Stimulated activated CD4-positive, alpha-beta T cell treated with anti-CD3 and anti-CD28 coated beads, Interleukin-2, amount 100 ng/mL, for 4 hours (primary cell): ENCODE data around the gene PRRT3.
A peak's percentile ranks its signal among the peaks of the same experiment; 100 is the strongest.
"Not testable (repeated sequence)": the region's sequence is repeated elsewhere in the genome, so short reads cannot be mapped to it uniquely, and the experiment has no call there.

Source experiments
- DNase-seq: peaks from one replicate; pipeline ENCODE4 v3.0.0-alpha.2; 2020; ENCODE audit warnings: low read depth

PRRT3 gene

GRCh38 chr3:9917820-9918219 lies 34.4 kb downstream of the PRRT3 start:
- no peak for DNase-seq

DNA sequence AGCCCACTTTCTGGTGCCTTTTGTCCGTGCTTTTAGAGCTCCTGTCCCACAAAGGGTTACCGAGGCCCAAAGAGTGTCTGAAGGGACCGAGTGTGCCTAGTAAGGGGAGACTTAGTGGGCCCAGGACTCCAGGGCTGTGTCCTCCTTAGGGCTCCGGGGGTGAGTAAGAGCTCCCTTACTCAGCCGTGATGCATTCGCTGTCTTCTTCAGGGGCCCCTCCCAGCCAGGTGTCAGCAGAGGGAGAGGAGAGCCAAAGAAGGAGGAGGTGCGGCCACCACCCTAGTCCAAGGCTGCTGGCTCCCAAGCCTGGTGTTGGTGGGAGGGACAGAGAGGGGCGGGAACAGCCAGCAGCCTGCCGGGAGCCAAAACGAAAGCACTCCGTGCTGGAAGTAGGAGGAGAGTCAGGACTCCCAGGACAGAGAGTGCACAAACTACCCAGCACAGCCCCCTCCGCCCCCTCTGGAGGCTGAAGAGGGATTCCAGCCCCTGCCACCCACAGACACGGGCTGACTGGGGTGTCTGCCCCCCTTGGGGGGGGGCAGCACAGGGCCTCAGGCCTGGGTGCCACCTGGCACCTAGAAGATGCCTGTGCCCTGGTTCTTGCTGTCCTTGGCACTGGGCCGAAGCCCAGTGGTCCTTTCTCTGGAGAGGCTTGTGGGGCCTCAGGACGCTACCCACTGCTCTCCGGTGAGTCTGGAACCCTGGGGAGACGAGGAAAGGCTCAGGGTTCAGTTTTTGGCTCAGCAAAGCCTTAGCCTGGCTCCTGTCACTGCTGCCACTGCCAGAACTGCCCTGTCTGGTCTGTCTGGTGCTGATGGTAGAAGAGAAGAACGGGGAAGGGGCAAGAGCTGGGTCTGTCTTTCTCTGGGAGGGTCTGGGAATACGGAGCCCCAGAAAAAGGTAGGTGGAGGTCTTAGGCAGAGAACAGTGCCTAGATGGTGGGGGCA lies 35.2 kb downstream of the PRRT3 start, which contains the start of gene IL17RC:
IL17RC (plus strand) TSS at position 365 of the 947 bp plus-strand sequence; CDS start at position 583, 218 bp downstream.
- peak; percentile 29 for DNase-seq

DNA sequence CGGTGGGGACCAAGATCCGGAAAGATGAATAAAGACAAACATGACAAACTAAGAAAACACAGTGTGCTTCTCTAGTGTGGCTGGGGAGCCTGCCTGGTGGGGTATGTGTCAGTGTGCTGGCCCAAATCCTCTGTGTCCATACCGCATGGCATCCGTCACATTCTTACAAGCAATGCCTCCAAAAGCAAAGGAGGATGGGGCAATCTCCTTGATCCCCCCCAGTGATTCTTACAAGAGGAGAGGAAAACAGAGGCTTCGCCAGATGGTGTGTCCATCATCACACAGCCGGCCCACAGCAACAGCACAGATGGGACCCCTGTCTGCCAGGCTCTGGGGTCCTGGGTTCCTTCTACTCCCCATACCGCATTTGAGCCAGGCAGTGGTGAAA lies 35.9 kb downstream of the PRRT3 start:
- no peak for DNase-seq

- DNase-seq = no peak
Measured at GRCh38 chr3:9915254-9916141, 36.7 kb downstream of the PRRT3 start.

- DNase-seq = no peak
Measured at GRCh38 chr3:9914559-9915253, 37.5 kb downstream of the PRRT3 start.

GRCh38 chr3:9914011-9914410 lies 38.2 kb downstream of the PRRT3 start:
- no peak for DNase-seq

- DNase-seq = no peak
Measured at GRCh38 chr3:9913601-9914000, 38.6 kb downstream of the PRRT3 start.

- no peak for DNase-seq
Measured at GRCh38 chr3:9912294-9912935, 39.8 kb downstream of the PRRT3 start.

- DNase-seq = no peak
Measured at GRCh38 chr3:9911863-9912262, 40.3 kb downstream of the PRRT3 start.

DNA sequence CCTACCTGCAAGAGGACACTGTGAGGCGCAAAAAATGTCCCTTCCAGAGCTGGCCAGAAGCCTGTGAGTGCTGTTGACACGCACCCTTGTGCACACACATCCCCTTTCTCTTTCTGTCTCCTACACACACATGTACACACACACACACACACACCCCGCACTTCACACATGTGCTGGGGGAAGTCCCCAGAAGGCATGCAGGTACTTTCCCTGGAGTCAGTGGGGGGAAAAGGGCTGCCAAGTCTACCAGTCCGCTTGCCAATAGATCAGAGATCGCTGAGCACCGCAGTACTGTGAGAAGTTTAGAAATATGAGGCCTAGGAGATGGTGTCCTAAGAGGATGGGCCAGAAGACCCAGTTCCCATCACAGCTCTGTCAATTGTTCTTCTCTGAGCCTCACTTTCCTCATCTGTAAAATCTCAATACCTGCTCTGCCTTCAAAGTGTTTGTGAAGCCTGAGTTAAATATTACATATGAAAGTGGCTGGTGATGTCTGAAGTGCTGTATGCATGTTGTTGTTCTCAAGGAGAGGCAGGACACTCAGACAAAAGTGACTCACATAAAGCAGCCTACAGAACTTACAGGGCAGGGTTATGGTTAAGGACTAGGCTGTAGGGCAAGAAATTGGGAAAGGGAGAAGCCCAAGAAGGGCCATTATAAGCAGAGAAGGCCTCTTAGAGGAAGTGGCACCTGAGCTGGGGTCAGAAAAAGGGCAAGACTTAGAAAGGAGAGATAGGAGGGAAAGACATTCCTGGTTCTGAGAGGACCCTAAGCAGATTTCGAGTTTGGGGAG lies 42.8 kb downstream of the PRRT3 start:
- DNase-seq = no peak

GRCh38 chr3:9908286-9908685 lies 43.9 kb downstream of the PRRT3 start:
- DNase-seq = no peak

DNA sequence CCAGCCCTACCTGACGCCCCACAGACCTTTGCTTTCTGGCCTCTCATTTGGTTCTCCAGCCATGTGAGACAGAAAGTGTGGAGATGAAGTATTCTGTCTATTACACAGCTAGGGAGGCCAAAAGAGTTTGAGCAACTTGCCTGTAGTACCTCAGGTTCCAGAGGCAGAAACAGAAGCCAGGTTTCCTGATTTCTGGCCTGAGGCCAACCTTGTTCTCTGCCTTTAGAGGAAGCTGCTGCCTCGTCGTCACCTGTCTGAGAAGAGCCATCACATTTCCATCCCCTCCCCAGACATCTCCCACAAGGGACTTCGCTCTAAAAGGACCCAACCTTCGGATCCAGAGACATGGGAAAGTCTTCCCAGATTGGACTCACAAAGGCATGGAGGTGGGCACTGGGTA lies 45.7 kb downstream of the PRRT3 start:
- DNase-seq = no peak

DNA sequence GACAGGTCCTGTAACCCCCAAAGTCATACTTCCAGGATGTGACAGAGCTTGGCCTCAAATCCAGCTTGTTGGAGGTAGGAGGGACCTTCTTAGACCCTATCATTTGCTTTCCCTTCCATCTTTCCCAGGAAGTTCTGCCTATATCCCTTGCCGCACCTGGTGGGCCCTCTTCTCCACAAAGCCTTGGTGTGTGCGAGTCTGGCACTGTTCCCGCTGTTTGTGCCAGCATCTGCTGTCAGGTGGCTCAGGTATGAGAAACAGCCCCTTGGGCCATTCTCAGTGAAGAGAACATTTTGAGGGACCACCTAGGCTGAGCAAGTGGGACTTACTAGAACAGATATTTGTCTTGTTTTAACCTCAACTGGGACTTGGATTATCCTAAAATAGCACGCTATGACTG lies 48.3 kb downstream of the PRRT3 start:
- DNase-seq = no peak

GRCh38 chr3:9903238-9903624 lies 49.0 kb downstream of the PRRT3 start:
- no peak for DNase-seq

DNA sequence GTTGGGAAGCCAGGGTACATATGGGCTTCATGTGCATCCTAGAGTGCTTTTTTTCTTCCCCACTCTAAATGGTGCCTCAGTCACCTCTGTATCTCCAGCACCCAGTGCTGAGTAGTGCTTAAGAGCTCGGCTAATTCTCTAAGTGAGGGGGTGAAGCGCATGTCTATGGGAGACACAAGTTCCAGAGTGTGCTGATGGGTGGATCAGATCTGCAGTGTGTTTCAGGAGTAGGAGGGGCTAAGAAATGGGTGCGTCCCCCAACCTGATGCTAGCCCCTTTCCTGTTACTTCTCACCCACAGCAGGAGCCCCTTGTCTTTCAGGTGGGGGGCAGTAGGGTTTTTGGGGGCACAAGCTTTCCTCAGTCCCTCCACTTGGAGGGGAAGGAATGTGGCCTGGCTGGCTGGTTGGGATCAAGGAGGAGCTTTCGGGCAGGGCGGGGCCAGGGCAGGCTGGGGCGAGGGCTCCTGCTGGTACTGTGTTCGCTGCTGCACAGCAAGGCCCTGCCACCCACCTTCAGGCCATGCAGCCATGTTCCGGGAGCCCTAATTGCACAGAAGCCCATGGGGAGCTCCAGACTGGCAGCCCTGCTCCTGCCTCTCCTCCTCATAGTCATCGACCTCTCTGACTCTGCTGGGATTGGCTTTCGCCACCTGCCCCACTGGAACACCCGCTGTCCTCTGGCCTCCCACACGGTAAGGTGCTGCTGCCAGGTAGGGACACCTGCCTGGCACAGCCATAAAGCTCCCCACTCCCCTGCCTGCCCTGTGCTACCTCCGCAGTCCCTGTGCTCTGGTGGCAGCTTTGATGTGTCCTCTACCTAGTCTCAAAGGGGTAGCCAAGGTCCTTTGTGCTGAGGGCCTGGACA lies 49.6 kb downstream of the PRRT3 start, which contains the start of gene IL17RE:
IL17RE (plus strand) TSS at position 477 of the 866 bp plus-strand sequence; CDS start at position 562, 85 bp downstream.
- no peak for DNase-seq

GRCh38 chr3:9901967-9902366 lies 50.2 kb downstream of the PRRT3 start:
- DNase-seq = no peak

- DNase-seq = not testable (repeated sequence)
Measured at GRCh38 chr3:9900965-9901415, 51.2 kb downstream of the PRRT3 start.

DNA sequence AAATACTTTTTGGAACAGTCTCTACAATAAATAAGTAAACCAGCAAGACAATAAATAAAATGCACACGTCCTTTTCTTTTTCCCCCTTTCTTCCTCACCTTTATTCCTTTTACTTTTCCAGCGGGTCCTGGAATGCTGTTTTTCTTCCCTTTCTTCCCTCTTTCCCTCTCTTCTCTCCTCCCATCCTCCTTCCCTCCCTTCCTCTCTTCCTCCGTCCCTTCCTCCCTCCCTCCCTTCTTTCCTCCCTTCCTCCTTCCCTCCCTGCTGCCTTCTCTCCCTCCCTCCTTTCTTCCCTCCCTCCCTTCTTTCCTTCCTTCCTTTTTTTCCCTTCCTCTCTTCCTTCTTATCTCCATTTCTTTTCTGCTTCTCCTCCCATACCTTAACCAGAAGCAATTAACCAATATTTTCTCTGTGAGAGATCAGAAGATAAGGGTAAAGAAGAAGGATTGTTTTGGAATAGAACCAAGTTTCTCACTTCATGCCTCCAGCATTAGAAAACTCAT lies 52.9 kb downstream of the PRRT3 start:
- DNase-seq = no peak

DNA sequence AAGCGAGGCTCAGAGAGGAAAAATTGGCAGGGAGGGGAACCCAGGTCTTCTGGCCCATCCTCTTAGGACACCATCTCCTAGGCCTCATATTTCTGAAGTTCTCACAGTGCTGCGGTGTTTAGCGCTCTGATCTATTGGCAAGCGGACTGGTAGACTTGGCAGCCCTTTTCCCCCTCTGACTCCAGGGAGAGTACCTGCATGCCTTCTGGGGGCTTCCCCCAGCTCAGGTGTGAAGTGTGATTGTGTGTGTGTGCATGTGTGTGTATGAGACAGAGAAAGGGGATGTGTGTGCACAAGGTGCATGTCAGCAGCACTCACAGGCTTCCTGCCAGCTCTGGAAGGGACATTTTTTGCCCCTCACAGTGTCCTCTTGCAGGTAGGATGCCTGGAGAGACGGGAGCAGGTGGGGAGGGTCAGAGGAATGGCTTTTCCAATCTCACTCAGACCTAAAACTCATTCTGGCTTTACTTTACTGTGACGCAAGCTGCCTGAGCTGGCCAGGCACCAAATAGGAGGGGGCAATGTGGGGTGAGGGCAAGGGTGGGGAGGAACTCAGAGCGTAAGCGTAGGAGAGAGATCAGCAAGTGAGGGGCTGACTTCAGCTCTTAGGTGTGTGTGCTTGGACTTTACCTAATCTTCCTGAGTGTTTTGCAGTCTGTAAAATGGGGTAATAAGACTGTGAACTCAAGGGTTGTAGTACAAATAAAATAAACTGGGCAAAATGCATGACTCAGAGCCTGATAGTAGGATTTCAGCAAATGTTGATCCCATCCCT lies 53.6 kb downstream of the PRRT3 start:
- DNase-seq = no peak
